Lower leg skin (tissue), 4 donors: ENCODE results near the gene CSTF3. TPM values are rescaled to one million over a fixed set of nuclear protein-coding genes. Genes with fewer than 3 reads are reported as not detected.

Experiments used
- DNase-seq, 2 donors: peaks; one replicate each; pipeline ENCODE4 v3.0.0-alpha.2; 2019; ENCODE audit warnings: low spot score in 2 of 2
- H3K4me3 ChIP-seq: fragments of 200-600 bp; sonication (generic); 2 replicates; pipeline ENCODE4 v1.5.1; 2017; ENCODE audit warnings: mild to moderate bottlenecking, low read depth; ENCODE audit not compliant: poor library complexity, severe bottlenecking
- CTCF ChIP-seq, 3 donors: fragments of 450-650 bp; IDR thresholded peaks; one replicate each; pipeline ENCODE4 v1.5.1; 2016; ENCODE audit warnings: antibody characterized with exemption in 3 of 3, mild to moderate bottlenecking in 3 of 3, moderate library complexity in 2 of 3
- POLR2A ChIP-seq, 2 donors: fragments of 450-650 bp; IDR thresholded peaks; one replicate each; pipeline ENCODE4 v1.6.1; 2016 to 2017; ENCODE audit warnings: antibody characterized with exemption in 2 of 2, mild to moderate bottlenecking in 1 of 2, moderate library complexity in 1 of 2
- WGBS, 2 donors: methylation state at CpG; one replicate each; pipeline ENCODE4 v1.1.5; 2018; 5-methylcytosine and 5-hydroxymethylcytosine counted together
- intact Hi-C: fragments of 100-400 bp; cut with DNase I; formaldehyde crosslinking; loops from one replicate; pipeline ENCODE4 v1.15.0; 2023; ENCODE audit warnings: low total_unique reads
- total RNA-seq, 4 donors: library from RNA; depleted of rRNA; stranded (reverse); fragments of >200 nt; gene quantifications; one replicate each; pipeline ENCODE4 v1.1.0, GENCODE V29; 2016

The CSTF3 gene
- total RNA-seq, 4 donors from 2014 or later, result 7.1 to 9.8 (median 8.4) TPM

GRCh38 chr11:33194455-33194854 lies 33.2 kb upstream of the CSTF3 start:
- WGBS, 2 donors, result 79 to 83% methylated on average over 4 of the region's 4 CpGs
- H3K4me3 ChIP-seq, result no peak overlapping the region
- no peak for DNase-seq
- intact Hi-C loops, result no loop called here
- TF ChIP-seq POLR2A (IDR thresholded peaks at IDR 0.05), result no peak
- no peak for TF ChIP-seq CTCF (IDR thresholded peaks at IDR 0.05)

- no peak overlapping the region for H3K4me3 ChIP-seq
- no peak for DNase-seq
- TF ChIP-seq POLR2A (IDR thresholded peaks at IDR 0.05), result no peak
- no peak for TF ChIP-seq CTCF (IDR thresholded peaks at IDR 0.05)
- intact Hi-C loops, result no loop called here
These were observed 30.2 kb upstream of the CSTF3 start for GRCh38 chr11:33191467-33191866.

- WGBS, 2 donors, result 46 to 59% methylated on average over 8 of the region's 8 CpGs
- H3K4me3 ChIP-seq, result no peak overlapping the region
- TF ChIP-seq CTCF (IDR thresholded peaks at IDR 0.05) (no peak), POLR2A (IDR thresholded peaks at IDR 0.05) (no peak)
- intact Hi-C loops, result no loop called here
- DNase-seq, result no peak
These were observed 26.9 kb upstream of the CSTF3 start for GRCh38 chr11:33187998-33188722.

- TF ChIP-seq CTCF (IDR thresholded peaks at IDR 0.05), result no peak
- no peak for TF ChIP-seq POLR2A (IDR thresholded peaks at IDR 0.05)
- 83 to 86% methylated on average over 1 of the region's 1 CpG for WGBS, 2 donors
- H3K4me3 ChIP-seq, result no peak overlapping the region
- DNase-seq, result no peak
- intact Hi-C loops, result no loop called here
These were observed 24.5 kb upstream of the CSTF3 start for GRCh38 chr11:33185756-33186155.

GRCh38 chr11:33182246-33182878 lies 21.1 kb upstream of the CSTF3 start:
- intact Hi-C loops, result no loop called here
- 36 to 37% methylated on average over 3 of the region's 3 CpGs for WGBS, 2 donors
- DNase-seq, result no peak
- TF ChIP-seq POLR2A (IDR thresholded peaks at IDR 0.05), result no peak
- no peak for TF ChIP-seq CTCF (IDR thresholded peaks at IDR 0.05)
- no peak overlapping the region for H3K4me3 ChIP-seq
